Adrenal gland (tissue), 12 donors: ENCODE measurements around the gene LILRA2. TPM values are rescaled to one million over a fixed set of nuclear protein-coding genes. Genes with fewer than 3 reads are reported as not detected.

Experiments
- DNase-seq, 7 donors: peaks; one replicate each; pipeline ENCODE4 v3.0.0-alpha.2; 2019 to 2020
- H3K27ac ChIP-seq, 5 donors: fragments of 200-600 bp; sonication (generic) in 4 of 5; 1 replicate in 3 of 5; 2 replicates in 2 of 5; pipeline versions ENCODE4 v1.5.1 to v1.8.0; 2016 to 2020; ENCODE audit warnings: mild to moderate bottlenecking in 1 of 5
- H3K27me3 ChIP-seq: fragments of 200-600 bp; 2 replicates; pipeline ENCODE4 v1.8.0; 2021
- H3K36me3 ChIP-seq, 2 donors: fragments of 200-600 bp; replicated peaks in 1 of 2; 1 replicate in 1 of 2; 2 replicates in 1 of 2; pipeline versions ENCODE4 v1.5.1 to v1.8.0; 2018 to 2022
- H3K4me1 ChIP-seq, 2 donors: fragments of 200-600 bp; replicated peaks in 1 of 2; 1 replicate in 1 of 2; 2 replicates in 1 of 2; pipeline versions ENCODE4 v1.5.1 to v1.8.0; 2018 to 2021
- H3K4me3 ChIP-seq, 4 donors: fragments of 200-600 bp; sonication (generic) in 3 of 4; one replicate each; pipeline ENCODE4 v1.5.1; 2016 to 2018
- H3K9me3 ChIP-seq, 3 donors: fragments of 200-600 bp; sonication (generic) in 1 of 3; replicated peaks in 1 of 3; 1 replicate in 2 of 3; 2 replicates in 1 of 3; pipeline versions ENCODE4 v1.5.1 to v1.8.0; 2016 to 2021
- POLR2A ChIP-seq, 2 donors: fragments of 450-650 bp; IDR thresholded peaks; one replicate each; pipeline ENCODE4 v1.6.1; 2017; ENCODE audit warnings: antibody characterized with exemption in 2 of 2, mild to moderate bottlenecking in 2 of 2, moderate library complexity in 1 of 2
- WGBS, 4 donors: extraction: QIAGEN DNeasy Blood & Tissue Kit in 2 of 4; methylation state at CpG; one replicate each; pipeline versions ENCODE4 v1.1.5 to v1.1.7; 2013 to 2017; 5-methylcytosine and 5-hydroxymethylcytosine counted together
- intact Hi-C, 2 donors: fragments of 100-400 bp; cut with DNase I; formaldehyde crosslinking; loops; one replicate each; pipeline versions ENCODE4 v1.14.1 to v1.15.0; 2022 to 2023
- polyA plus RNA-seq, 3 donors: library from polyadenylated mRNA; stranded (reverse); fragments of 200-250 nt in 2 of 3; fragments of 350-450 nt in 1 of 3; fragmentation: Illumina TruSeq in 1 of 3; extraction: RNeasy Lipid Tissue Mini Kit (QIAGEN cat#74804) in 1 of 3; gene quantifications; one replicate each; pipeline ENCODE4 v1.2.3, GENCODE V29; 2013 to 2014
- total RNA-seq, 9 donors: library from RNA; depleted of rRNA in 4 of 9; stranded (reverse); fragments of >200 nt in 4 of 9; fragments of 120-200 nt in 1 of 9; fragmentation: NEBNext Ultra II Directional in 1 of 9; extraction: Animal tissue kit (Norgen Biotek cat#: 25700) in 1 of 9; gene quantifications; one replicate each; pipeline versions ENCODE4 v1.1.0 to v1.2.4, GENCODE V29; 2013 to 2023
- TF ChIP-seq, protein P1 (sequence below), 6 experiments: fragments of 450-650 bp in 4 of 6; fragments of 200-600 bp in 2 of 6; sonication (generic) in 1 of 6; IDR thresholded peaks; 1 replicate in 5 of 6; 2 replicates in 1 of 6; pipeline versions ENCODE4 v1.5.1 to v1.8.0; 2016 to 2021; ENCODE audit warnings: antibody characterized with exemption in 6 of 6, mild to moderate bottlenecking in 2 of 6, moderate library complexity in 1 of 6
- donor health status: healthy with polysubstance abuse.
- donor health status: Bipolar disorder and iron deficiency.
- donor health status: DM: yes; HTN: yes; CAD: no.
- donor health status: DM: no; HTN: no; CAD: no.
- donor health status: DM: no; HTN: no; CAD: no.
- donor health status: DM: yes; HTN: yes; CAD: no.

Gene LILRA2
- total and polyA plus RNA-seq, 12 donors, result 0.55 to 13.5 (median 4.3) TPM

- intact Hi-C loops, result no loop called here
- Histone ChIP-seq H3K4me3 (no peak overlapping the region), H3K27me3 (peaks cover 13% of the 10 kb centered on the region), H3K4me1 (no peaks in the 10 kb centered on the region), H3K27ac (no peak overlapping the region), H3K9me3 (no peaks in the 10 kb centered on the region), H3K36me3 (no peaks in the 10 kb centered on the region)
- TF ChIP-seq POLR2A (IDR thresholded peaks at IDR 0.05), result no peak
- TF ChIP-seq, protein P1, sequence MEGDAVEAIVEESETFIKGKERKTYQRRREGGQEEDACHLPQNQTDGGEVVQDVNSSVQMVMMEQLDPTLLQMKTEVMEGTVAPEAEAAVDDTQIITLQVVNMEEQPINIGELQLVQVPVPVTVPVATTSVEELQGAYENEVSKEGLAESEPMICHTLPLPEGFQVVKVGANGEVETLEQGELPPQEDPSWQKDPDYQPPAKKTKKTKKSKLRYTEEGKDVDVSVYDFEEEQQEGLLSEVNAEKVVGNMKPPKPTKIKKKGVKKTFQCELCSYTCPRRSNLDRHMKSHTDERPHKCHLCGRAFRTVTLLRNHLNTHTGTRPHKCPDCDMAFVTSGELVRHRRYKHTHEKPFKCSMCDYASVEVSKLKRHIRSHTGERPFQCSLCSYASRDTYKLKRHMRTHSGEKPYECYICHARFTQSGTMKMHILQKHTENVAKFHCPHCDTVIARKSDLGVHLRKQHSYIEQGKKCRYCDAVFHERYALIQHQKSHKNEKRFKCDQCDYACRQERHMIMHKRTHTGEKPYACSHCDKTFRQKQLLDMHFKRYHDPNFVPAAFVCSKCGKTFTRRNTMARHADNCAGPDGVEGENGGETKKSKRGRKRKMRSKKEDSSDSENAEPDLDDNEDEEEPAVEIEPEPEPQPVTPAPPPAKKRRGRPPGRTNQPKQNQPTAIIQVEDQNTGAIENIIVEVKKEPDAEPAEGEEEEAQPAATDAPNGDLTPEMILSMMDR (IDR thresholded peaks at IDR 0.05), result no peak
- 70 to 82% (median 81%) methylated on average over 5 to 9 of the region's 9 CpGs for WGBS, 4 donors
- DNase-seq, result no peak
These were observed 36.6 kb upstream of the LILRA2 start for GRCh38 chr19:54536956-54537355.

DNA sequence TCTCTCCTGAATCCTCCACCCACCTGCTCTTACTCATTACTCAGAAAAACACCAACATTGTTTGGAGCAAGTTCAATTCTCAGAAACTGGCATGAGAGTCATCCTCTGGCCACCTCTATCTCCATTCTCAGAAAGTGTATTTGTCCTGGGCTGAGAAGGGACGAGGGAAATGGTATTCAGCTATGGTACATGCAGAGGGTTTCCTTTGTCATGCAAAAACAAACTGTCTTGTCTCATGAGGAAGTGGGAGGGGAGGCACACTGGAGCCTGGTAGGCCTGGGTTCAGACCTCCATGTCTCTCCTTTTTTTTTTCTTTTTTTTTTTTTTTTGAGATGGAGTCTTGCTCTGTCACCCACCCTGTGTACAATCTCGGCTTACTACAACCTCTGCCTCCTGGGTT is 31.9 kb upstream of the LILRA2 start:
- 38 to 55% (median 42%) methylated on average over 2 of the region's 2 CpGs for WGBS, 4 donors
- H3K9me3 ChIP-seq, result no peaks in the 10 kb centered on the region
- no peaks in the 10 kb centered on the region for H3K36me3 ChIP-seq
- DNase-seq, result no peak
- H3K4me1 ChIP-seq, result no peaks in the 10 kb centered on the region
- H3K27me3 ChIP-seq, result no peaks in the 10 kb centered on the region
- intact Hi-C loops, result no loop called here
- no peak overlapping the region for H3K4me3 ChIP-seq
- TF ChIP-seq, protein P1 (IDR thresholded peaks at IDR 0.05), result no peak
- no peak for TF ChIP-seq POLR2A (IDR thresholded peaks at IDR 0.05)
- no peak overlapping the region for H3K27ac ChIP-seq

DNA sequence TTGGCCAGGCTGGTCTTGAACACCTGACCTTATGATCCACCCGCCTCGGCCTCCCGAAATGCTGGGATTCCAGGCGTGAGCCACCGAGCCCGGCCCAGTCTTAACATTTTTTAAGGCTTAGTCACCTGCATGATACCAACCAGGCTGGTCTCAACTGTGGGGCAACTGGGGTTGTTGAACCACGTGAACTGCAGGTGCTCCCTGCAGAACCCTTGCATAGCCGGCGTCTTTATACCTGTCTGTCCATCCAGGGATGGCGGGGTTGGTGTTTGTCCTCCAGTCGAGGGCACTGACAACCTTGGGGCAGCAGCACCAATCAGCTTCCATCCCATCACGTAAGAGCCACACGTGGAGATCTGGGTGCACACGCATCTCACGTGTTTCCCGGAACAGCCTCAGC is 24.8 kb upstream of the LILRA2 start:
- no peak for DNase-seq

DNA sequence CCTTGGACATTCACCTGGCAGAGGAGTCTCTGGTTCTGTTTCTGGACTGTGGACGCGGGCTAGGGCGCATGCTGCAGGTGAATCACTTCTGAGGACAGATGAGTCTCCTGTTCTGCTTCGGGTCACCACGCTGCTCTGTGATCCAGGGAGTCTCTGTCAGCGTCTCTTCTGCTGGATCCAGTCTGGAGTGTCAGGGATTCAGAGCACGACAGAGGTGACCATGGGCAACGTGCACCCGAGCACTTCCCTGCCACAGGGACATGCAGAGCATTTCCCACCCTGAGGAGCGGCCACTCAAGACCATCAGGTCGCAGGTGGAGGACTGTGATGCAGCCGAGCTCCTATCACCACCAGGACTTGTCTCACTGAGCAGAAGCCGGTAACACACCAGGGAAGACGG is 24.4 kb upstream of the LILRA2 start:
- DNase-seq, result no peak
- Histone ChIP-seq H3K36me3 (no peaks in the 10 kb centered on the region), H3K4me1 (no peaks in the 10 kb centered on the region), H3K4me3 (no peak overlapping the region), H3K27me3 (no peaks in the 10 kb centered on the region), H3K9me3 (no peaks in the 10 kb centered on the region), H3K27ac (no peak overlapping the region)
- WGBS, 4 donors, result 71 to 80% (median 75%) methylated on average over 9 to 14 of the region's 14 CpGs
- TF ChIP-seq, protein P1 (IDR thresholded peaks at IDR 0.05), result no peak
- no peak for TF ChIP-seq POLR2A (IDR thresholded peaks at IDR 0.05)
- intact Hi-C loops, result no loop called here

More for the DNA sequence above, 24.8 kb upstream of the LILRA2 start:
- TF ChIP-seq, protein P1 (IDR thresholded peaks at IDR 0.05), result no peak
- no peaks in the 10 kb centered on the region for H3K4me1 ChIP-seq
- H3K36me3 ChIP-seq, result no peaks in the 10 kb centered on the region
- no peaks in the 10 kb centered on the region for H3K27me3 ChIP-seq
- 78 to 83% (median 81%) methylated on average over 6 to 16 of the region's 16 CpGs for WGBS, 4 donors
- no peak overlapping the region for H3K27ac ChIP-seq
- intact Hi-C loops, result no loop called here
- H3K4me3 ChIP-seq, result no peak overlapping the region
- no peaks in the 10 kb centered on the region for H3K9me3 ChIP-seq
